Activated CD4-positive, CD25-positive, alpha-beta regulatory T cell treated with anti-CD3 and anti-CD28 coated beads, Interleukin-2, amount 50 U/mL, for 24 hours (primary cell): Measurements from ENCODE around the gene RBM34.
"Not testable (repeated sequence)": the region's sequence is repeated elsewhere in the genome, so short reads cannot be mapped to it uniquely, and the experiment has no call there.

ENCODE experiments used
- ATAC-seq, 2 donors: fragments of 150-1000 bp; cut with Tn5 transposase; one replicate each; pipeline ENCODE4 v1.10.0; 2021; ENCODE audit warnings: mild to moderate bottlenecking in 1 of 2, moderate library complexity in 1 of 2

Gene RBM34, protein sequence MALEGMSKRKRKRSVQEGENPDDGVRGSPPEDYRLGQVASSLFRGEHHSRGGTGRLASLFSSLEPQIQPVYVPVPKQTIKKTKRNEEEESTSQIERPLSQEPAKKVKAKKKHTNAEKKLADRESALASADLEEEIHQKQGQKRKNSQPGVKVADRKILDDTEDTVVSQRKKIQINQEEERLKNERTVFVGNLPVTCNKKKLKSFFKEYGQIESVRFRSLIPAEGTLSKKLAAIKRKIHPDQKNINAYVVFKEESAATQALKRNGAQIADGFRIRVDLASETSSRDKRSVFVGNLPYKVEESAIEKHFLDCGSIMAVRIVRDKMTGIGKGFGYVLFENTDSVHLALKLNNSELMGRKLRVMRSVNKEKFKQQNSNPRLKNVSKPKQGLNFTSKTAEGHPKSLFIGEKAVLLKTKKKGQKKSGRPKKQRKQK

DNA sequence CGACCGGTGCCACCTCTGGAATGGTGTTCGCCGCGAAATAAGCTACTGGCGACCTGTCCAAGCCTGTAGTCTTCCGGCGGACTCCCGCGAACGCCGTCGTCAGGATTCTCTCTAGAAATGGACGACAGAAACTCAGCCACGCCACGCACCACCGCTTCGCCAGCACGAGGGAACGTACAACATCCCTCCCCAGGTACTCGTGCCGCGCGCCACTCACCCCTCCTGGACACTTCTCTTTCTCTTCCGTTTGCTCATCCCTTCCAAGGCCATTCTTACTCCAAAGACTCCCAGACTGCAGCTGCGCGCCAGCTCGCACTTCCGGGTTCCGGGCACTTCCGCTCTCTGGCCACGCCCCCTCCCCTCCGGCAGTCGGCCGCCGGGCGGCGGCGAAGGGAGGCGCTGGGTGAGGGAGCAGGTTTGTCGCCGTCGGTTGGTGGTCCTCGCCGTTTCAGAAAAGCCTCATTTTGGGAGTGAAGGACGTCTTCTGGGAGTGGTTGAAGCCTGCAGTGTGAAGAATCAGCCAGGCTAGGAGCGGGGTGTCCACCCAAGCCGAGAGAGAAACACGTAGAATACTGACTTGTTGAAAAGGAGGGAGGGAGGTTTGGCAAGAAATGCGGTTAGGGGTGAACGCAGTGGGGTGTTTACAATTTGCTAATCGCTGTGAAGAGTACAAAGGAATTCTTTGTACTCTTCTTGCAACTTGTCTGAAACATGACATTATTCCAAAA, at the start of gene RBM34:
RBM34 (minus strand) TSS at position 294 of the 728 bp plus-strand sequence; CDS start at position 270, 24 bp downstream.
- ATAC-seq: peak; percentile 94

DNA sequence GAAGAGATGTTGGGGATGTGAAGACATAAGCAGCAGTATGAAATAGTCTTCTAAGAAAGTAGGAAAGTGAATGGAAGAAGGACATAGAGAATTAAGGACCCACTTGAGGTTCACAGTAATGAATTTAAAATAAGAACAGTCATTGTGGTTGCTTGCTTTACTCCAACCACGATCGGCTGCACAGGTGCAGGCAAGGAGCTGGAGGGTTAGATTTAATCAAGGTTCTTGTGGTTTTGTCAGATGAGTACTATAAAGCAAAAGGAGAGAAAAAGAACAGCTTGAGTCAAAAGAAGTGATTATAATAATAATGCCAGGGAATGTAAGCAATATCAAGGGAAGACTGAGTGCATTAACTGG, 46.1 kb upstream of the RBM34 start:
- peak; percentile 88 to 92 for ATAC-seq

DNA sequence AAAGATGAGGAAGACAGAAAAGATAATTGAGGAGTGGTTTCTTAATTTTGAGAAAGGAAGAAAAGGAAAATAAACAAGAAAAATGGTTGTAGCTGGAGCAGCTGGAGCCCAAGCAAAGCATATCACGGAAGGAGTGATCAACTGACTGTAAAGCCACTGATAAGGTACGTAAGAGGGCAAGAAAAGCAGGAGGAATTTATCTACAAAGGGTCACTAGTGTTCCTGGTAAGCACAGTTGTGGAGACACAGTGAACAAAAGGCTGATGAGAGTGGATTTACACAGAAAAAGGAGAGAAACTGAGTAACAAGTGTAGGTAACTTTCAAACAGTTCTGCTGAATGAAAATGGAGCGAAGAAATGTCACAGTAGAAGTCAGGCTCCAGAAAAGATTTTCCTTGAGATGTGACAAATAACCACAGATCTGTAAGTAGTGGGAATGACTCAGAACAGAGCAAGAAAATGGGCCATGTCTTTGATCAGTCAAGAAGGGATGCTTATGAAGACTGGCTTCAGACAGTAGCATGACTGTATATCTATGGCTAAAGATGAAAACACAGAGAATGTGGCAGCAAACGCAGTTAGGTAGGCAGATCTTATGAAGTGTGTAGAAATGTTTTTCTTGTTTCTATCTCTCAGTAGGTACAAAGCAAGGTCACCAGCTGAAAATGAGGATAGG, 45.6 kb upstream of the RBM34 start:
- peak; percentile 96 for ATAC-seq

DNA sequence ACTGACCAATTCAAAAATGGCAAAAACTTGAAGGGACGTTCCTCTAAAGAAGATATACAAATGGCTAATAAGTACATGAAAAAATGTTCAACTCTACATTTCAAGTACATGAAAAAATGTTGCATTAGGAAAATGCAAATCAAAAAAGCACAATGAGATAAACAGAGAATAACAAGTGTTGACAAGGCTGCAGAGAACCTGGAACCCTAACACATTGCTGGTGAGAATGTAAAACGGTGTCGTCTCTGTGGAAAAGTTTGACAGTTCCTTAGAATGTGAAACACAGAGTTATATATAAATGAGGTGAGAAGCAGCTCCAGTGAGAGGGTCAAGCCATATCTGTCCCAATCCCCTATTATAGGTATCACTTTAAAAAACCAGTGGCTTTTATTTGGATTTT, 44.6 kb upstream of the RBM34 start:
- ATAC-seq: no peak

DNA sequence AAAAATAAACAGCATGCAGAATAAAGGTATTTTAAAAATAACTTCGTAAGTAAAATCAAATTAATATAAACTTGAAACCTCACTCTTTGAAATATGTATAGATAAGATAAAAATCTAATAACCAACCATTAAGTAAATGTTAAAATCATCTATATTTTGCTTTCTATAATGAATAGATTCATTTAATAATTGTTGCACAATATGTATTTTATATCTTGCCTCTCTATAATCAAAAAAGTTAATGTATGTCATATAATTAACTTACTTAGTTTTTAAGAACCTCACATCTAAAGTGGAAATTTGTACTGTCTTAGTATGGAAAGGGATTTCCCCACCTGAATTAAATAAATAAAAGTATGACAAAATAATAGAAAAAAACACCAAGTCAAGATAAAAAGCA, 42.4 kb upstream of the RBM34 start:
- no peak for ATAC-seq

DNA sequence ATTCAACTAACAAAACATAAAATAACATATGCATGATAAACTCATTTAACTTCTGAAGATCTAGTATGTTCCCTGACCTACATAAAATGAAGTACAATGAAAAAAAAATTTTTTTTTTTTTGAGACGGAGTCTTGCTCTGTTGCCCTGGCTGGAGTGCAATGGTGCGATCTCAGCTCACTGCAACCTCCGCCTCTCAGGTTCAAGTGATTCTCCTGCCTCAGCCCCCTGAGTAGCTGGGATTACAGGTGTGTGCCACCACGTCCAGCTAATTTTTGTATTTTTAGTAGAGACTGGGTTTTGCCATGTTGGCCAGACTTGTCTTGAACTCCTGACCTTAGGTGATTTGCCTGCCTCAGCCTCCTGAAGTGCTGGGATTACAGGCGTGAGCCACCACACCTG, 41.4 kb upstream of the RBM34 start:
- not testable (repeated sequence) for ATAC-seq

DNA sequence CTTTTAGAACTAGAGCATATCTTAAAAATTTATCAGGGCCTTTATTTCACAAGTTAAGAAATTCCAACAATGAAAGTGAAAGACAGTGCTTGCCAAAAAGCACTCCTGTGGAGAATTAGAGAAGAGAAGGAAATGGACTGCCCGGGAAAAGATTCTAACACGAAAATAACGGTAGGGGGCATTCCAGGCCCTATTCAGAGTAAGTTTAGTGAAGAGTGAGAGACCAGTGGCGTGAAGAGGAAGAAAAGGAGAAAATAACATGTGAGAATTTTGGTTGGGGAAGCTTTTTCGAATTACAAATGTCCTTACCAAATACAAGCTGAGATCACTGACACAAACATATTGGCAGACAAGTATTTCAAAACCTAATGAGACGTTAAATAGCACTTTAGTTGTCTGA, 38.4 kb upstream of the RBM34 start:
- ATAC-seq: no peak

DNA sequence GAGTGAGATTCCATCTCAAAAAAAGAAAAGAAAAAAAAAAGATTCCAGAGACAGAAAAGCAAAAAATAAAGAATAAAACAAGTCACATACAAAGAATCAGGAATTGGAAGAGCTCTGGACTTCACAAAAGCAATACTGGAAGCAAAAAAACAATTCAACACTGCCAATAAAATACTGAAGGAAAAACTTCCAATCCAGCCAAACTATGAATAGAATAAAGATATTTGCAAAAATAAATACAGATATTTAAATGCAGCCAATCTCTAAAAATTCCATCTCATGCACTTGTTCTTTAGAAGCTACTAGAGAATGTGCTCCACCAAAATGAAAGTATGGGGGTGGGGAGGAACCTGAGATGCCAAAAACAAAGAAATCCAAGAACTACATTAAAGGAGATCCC, 29.4 kb upstream of the RBM34 start:
- no peak for ATAC-seq

DNA sequence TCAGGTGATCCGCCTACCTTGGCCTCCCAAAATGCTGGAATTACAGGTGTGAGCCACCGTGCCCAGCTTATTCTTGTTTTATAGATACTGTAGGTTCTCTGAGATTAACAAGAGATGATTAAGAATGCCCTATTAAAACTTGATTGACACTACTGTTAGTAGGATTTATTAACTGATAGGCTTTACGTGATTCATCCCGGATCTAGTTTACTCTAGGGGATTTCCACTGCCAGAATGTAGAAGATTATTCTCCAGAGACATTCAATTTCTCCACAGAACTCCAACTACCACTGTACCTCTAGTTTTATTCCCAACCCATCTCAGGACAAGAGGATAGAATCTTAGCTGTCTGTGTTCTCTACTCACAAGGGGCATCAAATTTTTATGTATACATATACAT, 26.3 kb upstream of the RBM34 start:
- no peak for ATAC-seq

DNA sequence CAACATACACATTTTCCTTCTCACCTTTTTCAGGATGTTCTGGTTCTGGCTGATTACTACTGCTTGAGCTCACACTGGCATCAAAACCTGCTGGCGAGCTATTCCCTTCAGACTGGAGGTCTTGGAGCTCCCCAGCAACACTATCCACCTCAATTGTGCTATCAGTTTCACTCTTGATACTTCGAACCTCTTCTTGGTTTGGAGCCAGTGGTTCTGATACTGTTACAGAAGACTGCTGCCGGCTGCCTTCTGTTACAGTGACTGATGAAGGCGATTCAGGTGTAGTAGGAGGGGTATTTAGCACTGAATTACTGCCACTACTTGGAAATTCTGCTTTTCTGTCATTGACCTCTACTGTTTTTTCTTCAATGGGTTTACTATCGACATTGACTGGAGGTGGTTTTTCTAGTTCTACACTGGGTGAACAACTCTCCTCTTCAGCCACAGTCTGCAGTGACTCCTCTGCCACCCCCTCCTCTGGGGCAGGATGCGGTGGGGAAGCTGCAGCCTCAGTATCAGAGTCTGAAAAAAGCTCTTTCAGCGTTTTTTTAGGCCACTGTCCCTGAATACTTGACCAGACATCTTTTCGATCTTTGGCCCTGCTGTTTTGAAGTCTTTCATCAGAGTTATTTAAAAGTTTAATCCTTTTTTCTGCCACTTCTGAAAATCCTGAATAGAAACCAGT, 20.7 kb upstream of the RBM34 start:
- peak in 1 of 2 donors; percentile 48 for ATAC-seq

DNA sequence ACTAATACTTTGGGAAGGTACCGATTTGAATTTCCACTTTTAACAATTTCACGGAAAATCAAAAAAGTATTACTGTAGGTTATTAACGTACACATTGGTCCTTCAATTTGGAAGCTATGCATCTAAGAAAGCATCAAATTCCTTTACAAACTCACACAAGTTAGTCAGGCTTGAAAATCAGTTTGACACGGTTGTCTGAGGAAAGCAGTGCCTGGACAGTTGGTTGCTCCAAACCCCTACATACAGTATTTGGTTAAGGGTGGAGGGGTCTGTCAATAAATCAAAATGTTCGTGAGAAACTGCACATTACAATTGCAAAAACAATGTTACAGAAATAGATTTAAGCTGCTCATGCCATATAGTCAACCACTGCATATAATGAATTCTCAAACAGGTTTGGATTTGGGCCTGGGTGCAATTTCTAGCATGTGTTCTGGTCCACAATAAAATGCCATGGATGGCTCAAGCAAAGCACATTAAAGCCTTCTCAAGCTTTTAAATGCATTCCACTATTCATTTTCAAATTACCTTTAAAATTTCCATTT, 19.9 kb upstream of the RBM34 start:
- ATAC-seq: no peak

DNA sequence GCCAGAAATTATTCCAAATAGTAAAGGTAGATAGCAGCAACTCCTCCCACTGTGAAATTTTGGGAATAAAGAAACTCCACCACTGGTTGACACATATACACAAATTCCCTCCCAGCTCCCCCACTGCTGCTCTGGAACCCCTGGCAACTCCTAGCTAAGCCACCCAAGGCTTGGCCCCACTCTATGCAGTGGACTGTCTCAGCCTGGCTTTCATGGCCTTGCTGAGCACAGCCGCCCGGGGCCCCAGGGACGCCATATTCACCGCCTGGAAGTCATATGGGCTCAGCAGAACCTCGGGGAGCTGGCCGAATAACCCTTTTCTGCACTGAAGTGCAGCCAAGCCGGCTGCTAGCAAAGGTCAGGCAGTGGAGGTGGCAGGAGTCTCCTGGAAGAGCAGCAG, 15.4 kb upstream of the RBM34 start:
- no peak for ATAC-seq

DNA sequence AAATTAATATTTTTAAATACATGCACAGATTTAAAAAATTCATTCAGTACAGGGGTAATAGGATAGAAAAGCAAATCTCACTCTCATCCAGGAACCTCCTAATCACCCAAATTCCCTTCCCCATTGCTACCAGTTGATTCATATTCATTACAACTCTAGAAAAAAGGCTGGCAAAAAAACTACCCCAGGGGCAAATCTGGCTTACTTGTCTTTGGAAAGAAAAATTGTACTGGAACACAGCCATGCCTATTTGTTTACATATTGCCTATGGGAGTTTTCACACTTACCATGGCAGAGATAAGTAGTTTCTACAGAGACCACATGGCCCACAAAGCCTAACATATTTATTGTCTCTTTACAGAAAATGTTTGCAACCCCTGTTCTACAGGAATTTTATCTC, 8.9 kb upstream of the RBM34 start:
- no peak for ATAC-seq

DNA sequence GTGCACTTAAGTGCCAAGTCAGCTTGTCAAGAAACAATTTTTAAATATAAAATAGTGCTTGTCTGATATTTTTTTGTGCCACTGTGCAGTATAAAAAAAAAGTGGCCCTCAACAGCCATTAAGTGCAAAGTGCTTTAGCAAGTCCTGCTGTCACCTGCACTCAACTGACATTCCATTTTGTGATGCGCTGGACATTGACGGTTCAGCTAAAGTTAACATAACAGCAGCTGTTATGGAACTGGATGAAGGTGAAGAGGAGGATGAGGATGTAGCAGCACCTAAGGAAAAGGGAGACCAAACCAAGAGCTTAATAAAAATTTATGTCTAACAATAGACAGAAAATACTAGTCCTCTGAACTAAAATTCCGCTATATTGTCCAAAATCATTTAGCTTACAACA, 7.3 kb upstream of the RBM34 start:
- no peak for ATAC-seq

DNA sequence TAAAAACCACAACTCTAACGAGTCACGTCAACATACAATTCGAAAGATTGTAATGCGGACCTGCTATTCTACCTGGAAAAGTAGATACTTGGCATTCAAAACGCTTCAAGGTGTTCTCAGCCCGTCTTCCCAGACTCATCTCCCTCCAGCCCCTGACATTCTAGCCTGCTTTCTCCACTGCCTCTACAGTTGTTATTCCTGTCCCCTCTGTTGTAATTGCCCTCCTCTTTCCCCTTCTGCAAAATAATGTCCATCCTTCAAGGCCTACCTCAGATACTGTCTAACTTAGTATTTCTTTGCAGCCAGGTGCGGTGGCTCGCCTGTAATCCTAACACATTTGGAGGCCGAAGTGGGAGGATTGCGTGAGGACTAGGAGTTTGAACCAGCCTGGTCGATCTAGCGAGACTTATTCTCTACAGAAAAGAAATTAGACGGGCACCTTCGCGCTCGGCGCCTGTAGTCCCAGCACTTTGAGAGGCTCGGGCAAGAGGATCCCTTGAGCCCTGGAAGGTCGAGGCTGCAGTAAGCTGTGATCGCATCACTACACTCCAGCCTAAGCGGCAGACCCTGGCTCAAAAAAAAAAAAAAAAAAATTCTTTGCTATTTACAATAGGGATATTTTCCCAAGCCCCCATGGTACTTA, 756 bp upstream of the RBM34 start:
- no peak for ATAC-seq

DNA sequence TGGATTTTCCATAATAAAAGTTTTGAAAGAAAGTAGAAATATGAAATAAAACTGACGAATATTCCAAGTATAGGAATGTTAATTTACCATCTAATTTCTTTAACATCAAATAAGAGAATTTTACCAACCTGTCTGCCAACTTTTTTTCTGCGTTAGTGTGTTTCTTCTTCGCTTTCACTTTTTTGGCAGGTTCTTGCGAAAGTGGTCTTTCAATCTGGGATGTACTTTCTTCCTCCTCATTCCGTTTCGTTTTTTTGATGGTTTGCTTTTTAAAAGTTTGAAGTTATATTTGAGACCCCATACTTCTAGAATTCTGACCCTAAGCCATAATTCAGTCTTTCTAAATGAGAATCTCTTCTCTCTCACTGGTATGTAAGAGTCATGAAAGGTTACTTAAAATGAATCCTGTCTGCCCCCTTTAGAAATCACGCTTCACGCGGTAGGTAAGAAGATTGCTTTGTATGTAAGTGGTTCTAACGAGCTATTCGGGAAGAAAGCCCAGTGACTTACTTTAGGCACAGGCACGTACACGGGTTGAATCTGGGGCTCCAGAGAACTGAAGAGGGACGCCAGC, 580 bp downstream of the RBM34 start:
- ATAC-seq: peak; percentile 66 to 69

DNA sequence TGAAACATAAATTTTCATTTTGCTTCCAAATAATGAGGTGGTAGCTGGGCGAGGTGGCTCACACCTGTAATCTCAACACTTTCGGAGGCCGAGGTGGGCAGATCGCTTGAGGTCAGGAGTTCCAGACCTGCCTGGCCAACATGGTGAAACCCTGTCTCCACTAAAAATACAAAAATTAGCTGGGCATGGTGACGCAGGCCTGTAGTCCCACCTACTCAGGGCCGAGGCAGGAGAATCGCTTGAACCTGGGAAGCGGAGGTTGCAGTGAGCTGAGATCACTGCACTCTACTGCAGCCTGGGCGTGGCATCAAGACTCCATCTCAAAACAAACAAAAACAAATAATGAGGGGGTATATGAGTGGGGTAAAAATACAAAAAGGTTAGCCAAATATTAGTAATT, 1.1 kb downstream of the RBM34 start:
- not testable (repeated sequence) for ATAC-seq

DNA sequence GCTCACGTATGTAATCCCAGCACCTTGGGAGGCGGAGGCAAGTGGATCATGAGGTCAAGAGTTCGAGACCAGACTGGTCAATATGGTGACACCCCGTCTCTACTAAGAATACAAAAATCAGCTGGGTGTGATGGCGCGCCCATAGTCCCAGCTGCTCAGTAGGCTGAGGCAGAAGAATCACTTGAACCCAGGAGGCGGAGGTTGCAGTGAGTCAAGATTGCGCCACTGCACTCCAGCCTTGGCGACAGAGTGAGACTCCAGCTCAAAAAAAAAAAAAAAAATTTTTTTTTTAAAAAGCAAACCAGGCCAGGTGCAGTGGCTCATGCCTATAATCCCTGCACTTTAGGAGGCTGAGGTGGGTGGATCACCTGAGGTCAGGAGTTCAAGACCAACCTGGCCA, 1.8 kb downstream of the RBM34 start:
- not testable (repeated sequence) for ATAC-seq

DNA sequence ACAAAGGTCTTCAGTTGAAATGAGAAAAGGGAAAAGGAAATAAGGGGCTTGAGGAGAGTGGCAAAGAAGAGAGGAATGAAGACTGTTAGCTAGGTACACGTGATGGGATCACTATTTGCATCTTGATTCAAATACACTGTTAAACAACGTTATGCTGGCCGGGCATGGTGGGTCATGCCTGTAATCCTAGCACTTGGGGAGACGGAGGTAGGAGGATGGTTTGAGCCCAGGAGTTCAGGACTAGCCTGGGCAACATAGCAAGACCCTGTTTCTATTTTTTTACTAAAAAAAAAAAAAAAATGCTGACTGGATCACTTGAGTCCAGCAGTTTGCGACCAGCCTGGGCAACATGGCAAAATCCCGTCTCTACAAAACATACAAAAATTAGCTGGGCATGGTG, 2.4 kb downstream of the RBM34 start:
- no peak for ATAC-seq

DNA sequence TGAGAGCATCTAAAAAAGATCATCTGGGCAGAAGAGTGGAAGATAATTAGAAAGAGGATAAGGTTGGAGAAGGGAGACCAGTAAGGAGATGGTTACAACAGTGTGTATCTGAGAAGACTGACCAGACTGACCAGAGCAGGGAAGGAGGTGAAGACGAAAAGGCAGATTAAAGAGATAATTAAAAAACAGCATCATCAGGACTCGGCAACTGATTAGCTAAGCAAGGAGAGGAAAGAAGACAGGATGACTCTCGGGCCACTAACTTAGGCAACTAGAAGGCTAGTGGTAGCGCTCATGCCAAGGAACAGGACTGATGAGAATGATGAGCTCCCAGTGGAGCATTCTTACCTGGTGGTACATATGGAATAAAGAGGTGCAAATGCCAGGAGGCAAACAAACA, 3.9 kb downstream of the RBM34 start:
- no peak for ATAC-seq

DNA sequence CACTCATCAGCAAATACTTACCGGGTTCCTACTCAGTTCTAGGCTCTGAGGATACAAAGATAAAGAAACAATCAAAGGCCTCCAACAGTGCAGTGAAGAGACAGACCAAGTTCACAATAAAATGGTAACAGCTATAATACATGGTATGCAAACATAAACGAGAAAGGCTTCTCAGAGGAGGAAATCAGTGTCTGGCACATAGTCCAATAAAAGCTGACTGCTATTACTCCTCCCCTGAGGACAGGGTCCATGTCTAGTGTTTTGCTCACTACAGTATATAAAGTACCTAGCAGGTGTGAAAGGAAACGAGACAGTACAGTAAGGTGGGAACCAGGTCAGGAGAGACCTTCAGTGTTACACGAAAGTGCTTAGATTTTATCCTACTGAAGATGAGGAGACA, 4.3 kb downstream of the RBM34 start:
- ATAC-seq: no peak

DNA sequence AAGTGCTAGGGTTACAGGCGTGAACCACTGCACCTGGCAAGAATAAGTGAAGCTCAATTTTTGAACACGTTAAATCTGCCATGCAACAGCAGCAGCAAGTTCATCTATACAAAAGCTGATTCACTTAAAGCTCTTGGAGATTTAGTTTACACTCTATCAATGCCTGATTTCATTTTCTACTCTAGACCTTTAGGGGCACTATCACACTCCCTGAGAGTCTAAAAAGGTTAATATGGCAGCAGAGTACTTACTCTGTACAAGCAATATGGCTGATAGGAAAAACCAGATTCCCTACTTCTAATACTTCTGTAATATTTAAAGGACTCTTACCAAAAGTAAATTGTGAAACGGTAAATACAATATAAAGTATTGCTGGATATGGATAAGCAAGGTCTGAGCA, 4.8 kb downstream of the RBM34 start:
- no peak for ATAC-seq
